ENCODE data around the gene CD68. TPM values are rescaled to one million over a fixed set of nuclear protein-coding genes. Genes with fewer than 3 reads are reported as not detected.
A peak's percentile ranks its signal among the peaks of the same experiment; 100 is the strongest.

CD68 gene
- total RNA-seq, 2 donors from 2014 or later: 37.7 to 56.6 TPM

DNA sequence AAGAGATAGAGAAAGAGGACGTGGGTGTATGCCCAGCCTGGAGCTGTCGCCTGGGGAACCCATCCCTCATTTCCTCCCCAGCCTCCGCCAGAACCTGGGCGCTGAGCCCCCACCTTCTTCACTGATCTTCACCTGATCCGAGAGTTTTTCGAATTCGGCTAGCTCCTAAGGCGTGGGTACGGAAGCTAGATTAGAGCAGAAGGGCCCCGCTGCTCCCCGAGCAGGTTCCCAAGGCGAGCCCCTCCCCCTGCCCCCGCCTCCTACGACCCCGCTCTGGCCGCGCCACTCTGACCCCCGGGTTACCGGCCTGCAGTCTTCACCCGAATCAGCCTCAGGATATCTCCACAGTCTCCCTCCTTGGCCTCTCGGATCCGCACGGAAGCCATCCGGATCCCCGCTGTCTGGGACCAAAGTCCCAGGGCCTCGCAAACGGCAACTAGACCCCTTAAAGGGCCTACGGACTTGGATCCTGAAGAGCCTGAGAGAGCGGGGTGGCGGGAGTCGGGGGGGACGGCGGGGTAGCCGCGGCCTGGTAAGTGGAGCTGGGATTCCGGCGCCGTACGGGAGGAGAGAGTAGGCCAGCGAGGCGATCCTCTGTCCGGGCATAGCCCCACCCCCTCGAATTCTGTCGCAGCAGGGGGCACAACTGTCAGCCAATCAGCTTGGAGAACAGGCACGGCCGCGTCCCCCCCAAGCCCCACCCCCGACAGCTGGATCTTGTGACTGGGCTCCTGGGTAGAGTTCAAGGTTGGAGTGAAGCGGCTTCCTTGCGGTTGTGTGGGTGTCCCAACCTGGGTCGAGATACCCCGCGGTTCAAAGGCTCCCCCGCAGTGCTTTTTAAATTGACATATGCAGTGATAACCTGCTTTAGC, 48.0 kb downstream of the CD68 start, which contains the start of gene SAT2:
SAT2 (minus strand) TSS at position 572 of the 872 bp plus-strand sequence; CDS start at position 386, 186 bp downstream.
- peak; percentile 97 for DNase-seq
- Histone ChIP-seq H3K36me3 (no peaks in the 10 kb centered on the region), H3K4me1 (peaks cover 7% of the 10 kb centered on the region), H3K27ac (peak within 1 kb of the TSS; percentile 87), H3K27me3 (no peaks in the 10 kb centered on the region), H3K9ac (ENCODE audit: low read depth in 2 of 2, low read length in 2 of 2) (peak within 1 kb of the TSS; percentile 86 to 93), H3K4me3 (peak within 1 kb of the TSS; percentile 80), H3K9me3 (no peaks in the 10 kb centered on the region)
- intact Hi-C loops (cut with DNase I): no loop called here
- TF ChIP-seq CTCF (IDR thresholded peaks at IDR 0.05): no peak

DNA sequence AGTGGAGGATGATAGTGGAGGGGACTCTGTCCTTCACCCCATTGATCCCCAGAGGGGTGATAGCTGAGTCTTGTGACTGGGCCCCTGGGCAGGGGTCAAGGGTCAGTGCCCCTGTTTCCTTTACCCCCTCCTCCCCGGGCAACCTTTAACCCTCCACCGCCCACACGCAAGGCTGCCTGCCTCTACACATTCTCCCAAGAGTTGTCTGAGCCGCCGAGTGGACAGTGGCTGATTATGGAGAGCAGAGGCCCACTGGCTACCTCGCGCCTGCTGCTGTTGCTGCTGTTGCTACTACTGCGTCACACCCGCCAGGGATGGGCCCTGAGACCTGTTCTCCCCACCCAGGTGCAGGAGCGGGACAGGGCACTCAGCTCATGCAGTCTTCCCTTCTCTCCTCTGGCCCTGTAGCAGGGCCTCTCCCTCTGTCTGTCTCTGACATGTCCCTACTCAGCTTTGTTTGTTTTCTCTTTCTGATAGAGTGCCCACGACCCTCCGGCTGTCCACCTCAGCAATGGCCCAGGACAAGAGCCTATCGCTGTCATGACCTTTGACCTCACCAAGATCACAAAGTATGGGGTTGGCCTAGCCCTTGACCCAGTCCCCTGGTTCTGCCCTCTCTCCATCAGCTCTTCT, 50.6 kb downstream of the CD68 start, which contains the start of gene SHBG:
SHBG (plus strand) TSS at position 197 of the 633 bp plus-strand sequence; CDS start at position 235, 38 bp downstream.
- Histone ChIP-seq H3K9ac (ENCODE audit: low read depth in 2 of 2, low read length in 2 of 2) (no peak within 1 kb of the TSS), H3K36me3 (no peaks in the 10 kb centered on the region), H3K27me3 (no peaks in the 10 kb centered on the region), H3K27ac (no peak within 1 kb of the TSS), H3K4me1 (peaks cover 7% of the 10 kb centered on the region), H3K4me3 (no peak within 1 kb of the TSS), H3K9me3 (no peaks in the 10 kb centered on the region)
- no peak for TF ChIP-seq CTCF (IDR thresholded peaks at IDR 0.05)
- intact Hi-C loops (cut with DNase I): loop anchor here (5.0 kb wide), 1 partner anchor 57 kb away; the partner anchor contains the start of genes TP53 and WRAP53
- no peak for DNase-seq

Other genes with a start within 250 kb of the CD68 start
- gene ACAP1, start 243.1 kb upstream of the CD68 start, total RNA-seq: 10 to 100 TPM in 1 of 2 donors, 1 to 10 TPM in 1; 7.4 to 12.1 TPM
- 10 to 100 TPM in 1 of 2 donors, 1 to 10 TPM in 1; 5.6 to 12.6 TPM for gene KCTD11, start 227.5 kb upstream of the CD68 start, total RNA-seq
- gene TMEM95, start 224.5 kb upstream of the CD68 start, total RNA-seq: not detected
- gene TNK1, start 198.5 kb upstream of the CD68 start, total RNA-seq: 10 to 100 TPM; 18.0 to 22.6 TPM
- 10 to 100 TPM; 11.0 to 12.0 TPM for gene PLSCR3, start 185.1 kb upstream of the CD68 start, total RNA-seq
- 100 to 1,000 TPM in 1 of 2 donors, 10 to 100 TPM in 1; 88.2 to 101 TPM for gene TMEM256, start 175.5 kb upstream of the CD68 start, total RNA-seq
- gene NLGN2, start 171.8 kb upstream of the CD68 start, total RNA-seq: 1 to 10 TPM; 2.5 to 5.0 TPM
- not detected for gene SPEM1, start 159.3 kb upstream of the CD68 start, total RNA-seq
- gene SPEM2, start 154.0 kb upstream of the CD68 start, total RNA-seq: not detected
- not detected for gene SPEM3, start 150.8 kb upstream of the CD68 start, total RNA-seq
- 10 to 100 TPM; 20.4 to 20.6 TPM for gene TMEM102, start 144.2 kb upstream of the CD68 start, total RNA-seq
- gene FGF11, start 140.1 kb upstream of the CD68 start, total RNA-seq: 1 to 10 TPM; 1.2 to 1.6 TPM
- 1 to 10 TPM; 4.3 to 6.1 TPM for gene CHRNB1, start 134.6 kb upstream of the CD68 start, total RNA-seq
- 10 to 100 TPM; 12.9 to 26.7 TPM for gene ZBTB4, start 100.0 kb upstream of the CD68 start, total RNA-seq
- gene SLC35G6, start 98.2 kb upstream of the CD68 start, total RNA-seq: not detected
- 100 to 1,000 TPM in 1 of 2 donors, 10 to 100 TPM in 1; 73.5 to 137 TPM for gene POLR2A, start 95.3 kb upstream of the CD68 start, total RNA-seq
- 10 to 100 TPM; 11.4 to 18.3 TPM for gene TNFSF12, start 30.6 kb upstream of the CD68 start, total RNA-seq
- gene TNFSF13, start 20.9 kb upstream of the CD68 start, total RNA-seq: 100 to 1,000 TPM in 1 of 2 donors, 10 to 100 TPM in 1; 67.5 to 125 TPM
- 10 to 100 TPM; 25.7 to 56.6 TPM for gene SENP3, start 17.7 kb upstream of the CD68 start, total RNA-seq
- 100 to 1,000 TPM in 1 of 2 donors, 10 to 100 TPM in 1; 80.1 to 111 TPM for gene MPDU1, start 4.2 kb downstream of the CD68 start, total RNA-seq
- 1 to 10 TPM in 1 of 2 donors, under 1 TPM in 1; 0.61 to 1.0 TPM for gene SOX15, start 10.5 kb downstream of the CD68 start, total RNA-seq
- 10 to 100 TPM; 24.9 to 27.4 TPM for gene FXR2, start 35.3 kb downstream of the CD68 start, total RNA-seq
- gene SAT2, start 48.2 kb downstream of the CD68 start, total RNA-seq: 10 to 100 TPM; 55.3 to 77.3 TPM
- gene SHBG, start 50.5 kb downstream of the CD68 start, total RNA-seq: under 1 TPM; 0.42 to 0.64 TPM
- gene ATP1B2, start 71.3 kb downstream of the CD68 start, total RNA-seq: 1 to 10 TPM in 1 of 2 donors, under 1 TPM in 1; 0.54 to 1.4 TPM
- 10 to 100 TPM; 64.3 to 90.0 TPM for gene TP53, start 107.9 kb downstream of the CD68 start, total RNA-seq
- 10 to 100 TPM in 1 of 2 donors, 1 to 10 TPM in 1; 6.0 to 22.6 TPM for gene WRAP53, start 108.8 kb downstream of the CD68 start, total RNA-seq
- under 1 TPM; 0.42 to 0.82 TPM for gene EFNB3, start 125.6 kb downstream of the CD68 start, total RNA-seq
- gene DNAH2, start 138.1 kb downstream of the CD68 start, total RNA-seq: under 1 TPM; 0.32 to 0.62 TPM